ENCODE results near the gene SMIM34. TPM values are rescaled to one million over a fixed set of nuclear protein-coding genes. Genes with fewer than 3 reads are reported as not detected.
"Not testable (repeated sequence)": the region's sequence is repeated elsewhere in the genome, so short reads cannot be mapped to it uniquely, and the experiment has no call there.

Gene SMIM34
- polyA plus RNA-seq, 1 donor from 2014 or later, result not detected

- H3K27ac ChIP-seq (ENCODE audit: low read length); H3K9ac ChIP-seq (ENCODE audit: low read length); H3K4me2 ChIP-seq (ENCODE audit: low read length); H3F3A ChIP-seq (ENCODE audit: insufficient read depth, low read length, poor library complexity, severe bottlenecking); H4K20me1 ChIP-seq (ENCODE audit: insufficient read depth); H2AFZ ChIP-seq (ENCODE audit: low read depth, low read length); H3K36me3 ChIP-seq (ENCODE audit: insufficient read depth, low read length); H3K79me2 ChIP-seq (replicated peaks; ENCODE audit: insufficient read depth, low read length); H3K4me3 ChIP-seq (ENCODE audit: low read length); H3K9me2 ChIP-seq (ENCODE audit: insufficient read depth, low read length); H3K27me3 ChIP-seq (ENCODE audit: insufficient read depth, low read depth, low read length); H3K9me3 ChIP-seq (ENCODE audit: low read length): not testable (repeated sequence)
Observed at GRCh38 chr21:34404742-34405141, 19.0 kb downstream of the SMIM34 start.

GRCh38 chr21:34400522-34400921, 23.2 kb downstream of the SMIM34 start:
- H3K9ac ChIP-seq (ENCODE audit: low read length); H4K20me1 ChIP-seq (ENCODE audit: insufficient read depth); H3K36me3 ChIP-seq (ENCODE audit: insufficient read depth, low read length); H3K9me3 ChIP-seq (ENCODE audit: low read length); H3K4me2 ChIP-seq (ENCODE audit: low read length); H3K27me3 ChIP-seq (ENCODE audit: insufficient read depth, low read depth, low read length); H3K9me2 ChIP-seq (ENCODE audit: insufficient read depth, low read length); H3K27ac ChIP-seq (ENCODE audit: low read length); H2AFZ ChIP-seq (ENCODE audit: low read depth, low read length); H3F3A ChIP-seq (ENCODE audit: insufficient read depth, low read length, poor library complexity, severe bottlenecking); H3K79me2 ChIP-seq (replicated peaks; ENCODE audit: insufficient read depth, low read length); H3K4me3 ChIP-seq (ENCODE audit: low read length): not testable (repeated sequence)

- H3K9ac ChIP-seq (ENCODE audit: low read length); H3K79me2 ChIP-seq (replicated peaks; ENCODE audit: insufficient read depth, low read length); H2AFZ ChIP-seq (ENCODE audit: low read depth, low read length); H3K4me3 ChIP-seq (ENCODE audit: low read length); H3K27me3 ChIP-seq (ENCODE audit: insufficient read depth, low read depth, low read length); H3F3A ChIP-seq (ENCODE audit: insufficient read depth, low read length, poor library complexity, severe bottlenecking); H4K20me1 ChIP-seq (ENCODE audit: insufficient read depth); H3K27ac ChIP-seq (ENCODE audit: low read length); H3K4me2 ChIP-seq (ENCODE audit: low read length); H3K9me2 ChIP-seq (ENCODE audit: insufficient read depth, low read length); H3K9me3 ChIP-seq (ENCODE audit: low read length); H3K36me3 ChIP-seq (ENCODE audit: insufficient read depth, low read length): not testable (repeated sequence)
Observed at GRCh38 chr21:34383724-34384415, 39.9 kb downstream of the SMIM34 start.

GRCh38 chr21:34383138-34383537, 40.6 kb downstream of the SMIM34 start:
- H4K20me1 ChIP-seq (ENCODE audit: insufficient read depth); H3F3A ChIP-seq (ENCODE audit: insufficient read depth, low read length, poor library complexity, severe bottlenecking): not testable (repeated sequence)

GRCh38 chr21:34375619-34375972, 48.2 kb downstream of the SMIM34 start:
- not testable (repeated sequence) for H3K9me3 ChIP-seq (ENCODE audit: low read length); H3K79me2 ChIP-seq (replicated peaks; ENCODE audit: insufficient read depth, low read length); H3K4me2 ChIP-seq (ENCODE audit: low read length); H3K27ac ChIP-seq (ENCODE audit: low read length); H3K4me3 ChIP-seq (ENCODE audit: low read length); H3K9ac ChIP-seq (ENCODE audit: low read length); H2AFZ ChIP-seq (ENCODE audit: low read depth, low read length); H3K36me3 ChIP-seq (ENCODE audit: insufficient read depth, low read length); H3K27me3 ChIP-seq (ENCODE audit: insufficient read depth, low read depth, low read length); H3F3A ChIP-seq (ENCODE audit: insufficient read depth, low read length, poor library complexity, severe bottlenecking); H3K9me2 ChIP-seq (ENCODE audit: insufficient read depth, low read length); H4K20me1 ChIP-seq (ENCODE audit: insufficient read depth)

More at GRCh38 chr21:34383138-34383537, 40.6 kb downstream of the SMIM34 start:
- not testable (repeated sequence) for H3K9me2 ChIP-seq (ENCODE audit: insufficient read depth, low read length); H2AFZ ChIP-seq (ENCODE audit: low read depth, low read length); H3K27ac ChIP-seq (ENCODE audit: low read length); H3K4me2 ChIP-seq (ENCODE audit: low read length); H3K4me3 ChIP-seq (ENCODE audit: low read length); H3K9ac ChIP-seq (ENCODE audit: low read length); H3K36me3 ChIP-seq (ENCODE audit: insufficient read depth, low read length); H3K27me3 ChIP-seq (ENCODE audit: insufficient read depth, low read depth, low read length); H3K9me3 ChIP-seq (ENCODE audit: low read length); H3K79me2 ChIP-seq (replicated peaks; ENCODE audit: insufficient read depth, low read length)

GRCh38 chr21:34374940-34375618, 48.7 kb downstream of the SMIM34 start, which contains the start of gene SMIM11:
Gene SMIM11, plus strand, starts transcription at chr21:34375507. Its CDS starts 3,998 bp downstream, at chr21:34379505.
- H3K27ac ChIP-seq (ENCODE audit: low read length); H3K9me2 ChIP-seq (ENCODE audit: insufficient read depth, low read length); H4K20me1 ChIP-seq (ENCODE audit: insufficient read depth); H3K27me3 ChIP-seq (ENCODE audit: insufficient read depth, low read depth, low read length); H3K9ac ChIP-seq (ENCODE audit: low read length); H3K9me3 ChIP-seq (ENCODE audit: low read length); H3K36me3 ChIP-seq (ENCODE audit: insufficient read depth, low read length); H2AFZ ChIP-seq (ENCODE audit: low read depth, low read length); H3K4me3 ChIP-seq (ENCODE audit: low read length); H3K4me2 ChIP-seq (ENCODE audit: low read length); H3F3A ChIP-seq (ENCODE audit: insufficient read depth, low read length, poor library complexity, severe bottlenecking); H3K79me2 ChIP-seq (replicated peaks; ENCODE audit: insufficient read depth, low read length): not testable (repeated sequence)

- H3K27ac ChIP-seq (ENCODE audit: low read length); H3K4me3 ChIP-seq (ENCODE audit: low read length); H3K4me2 ChIP-seq (ENCODE audit: low read length); H3K79me2 ChIP-seq (replicated peaks; ENCODE audit: insufficient read depth, low read length); H3K36me3 ChIP-seq (ENCODE audit: insufficient read depth, low read length); H2AFZ ChIP-seq (ENCODE audit: low read depth, low read length); H3K27me3 ChIP-seq (ENCODE audit: insufficient read depth, low read depth, low read length); H3K9me2 ChIP-seq (ENCODE audit: insufficient read depth, low read length); H4K20me1 ChIP-seq (ENCODE audit: insufficient read depth); H3K9ac ChIP-seq (ENCODE audit: low read length); H3F3A ChIP-seq (ENCODE audit: insufficient read depth, low read length, poor library complexity, severe bottlenecking); H3K9me3 ChIP-seq (ENCODE audit: low read length): not testable (repeated sequence)
Observed at GRCh38 chr21:34374462-34374861, 49.3 kb downstream of the SMIM34 start.
